Ascending aorta (tissue), 2 donors: ENCODE results near the gene ANO7. TPM values are rescaled to one million over a fixed set of nuclear protein-coding genes. Genes with fewer than 3 reads are reported as not detected.

ENCODE experiments used
- DNase-seq, 2 donors: peaks; one replicate each; pipeline ENCODE4 v3.0.0-alpha.2; 2019; ENCODE audit warnings: low spot score in 2 of 2
- H3K27ac ChIP-seq, 2 donors: fragments of 200-600 bp; sonication (generic); one replicate each; pipeline ENCODE4 v1.5.1; 2016 to 2017; ENCODE audit warnings: mild to moderate bottlenecking in 1 of 2
- H3K27me3 ChIP-seq: fragments of 200-600 bp; sonication (generic); one replicate; pipeline ENCODE4 v1.5.1; 2017
- H3K36me3 ChIP-seq, 2 donors: fragments of 200-600 bp; sonication (generic); one replicate each; pipeline ENCODE4 v1.5.1; 2016
- H3K4me1 ChIP-seq, 2 donors: fragments of 200-600 bp; sonication (generic); one replicate each; pipeline ENCODE4 v1.5.1; 2016 to 2017; ENCODE audit warnings: mild to moderate bottlenecking in 1 of 2
- H3K4me3 ChIP-seq, 2 donors: fragments of 200-600 bp; sonication (generic); one replicate each; pipeline ENCODE4 v1.5.1; 2016 to 2017; ENCODE audit warnings: mild to moderate bottlenecking in 1 of 2
- H3K9me3 ChIP-seq, 2 donors: fragments of 200-600 bp; sonication (generic); one replicate each; pipeline ENCODE4 v1.5.1; 2016
- intact Hi-C: fragments of 100-400 bp; cut with DNase I; formaldehyde crosslinking; loops from one replicate; pipeline ENCODE4 v1.15.1; 2023
- total RNA-seq: library from RNA; depleted of rRNA; stranded (reverse); fragments of >200 nt; gene quantifications from one replicate; pipeline ENCODE4 v1.1.0, GENCODE V29; 2016
- TF ChIP-seq, protein P1 (sequence below), 3 experiments: fragments of 200-600 bp in 2 of 3; fragments of 450-650 bp in 1 of 3; sonication (generic) in 2 of 3; IDR thresholded peaks; one replicate each; pipeline ENCODE4 v1.5.1; 2016 to 2019; ENCODE audit warnings: antibody characterized with exemption in 3 of 3, mild to moderate bottlenecking in 1 of 3, moderate library complexity in 1 of 3

Gene ANO7
- total RNA-seq, 1 donor from 2014 or later, result 0.43 TPM

DNA sequence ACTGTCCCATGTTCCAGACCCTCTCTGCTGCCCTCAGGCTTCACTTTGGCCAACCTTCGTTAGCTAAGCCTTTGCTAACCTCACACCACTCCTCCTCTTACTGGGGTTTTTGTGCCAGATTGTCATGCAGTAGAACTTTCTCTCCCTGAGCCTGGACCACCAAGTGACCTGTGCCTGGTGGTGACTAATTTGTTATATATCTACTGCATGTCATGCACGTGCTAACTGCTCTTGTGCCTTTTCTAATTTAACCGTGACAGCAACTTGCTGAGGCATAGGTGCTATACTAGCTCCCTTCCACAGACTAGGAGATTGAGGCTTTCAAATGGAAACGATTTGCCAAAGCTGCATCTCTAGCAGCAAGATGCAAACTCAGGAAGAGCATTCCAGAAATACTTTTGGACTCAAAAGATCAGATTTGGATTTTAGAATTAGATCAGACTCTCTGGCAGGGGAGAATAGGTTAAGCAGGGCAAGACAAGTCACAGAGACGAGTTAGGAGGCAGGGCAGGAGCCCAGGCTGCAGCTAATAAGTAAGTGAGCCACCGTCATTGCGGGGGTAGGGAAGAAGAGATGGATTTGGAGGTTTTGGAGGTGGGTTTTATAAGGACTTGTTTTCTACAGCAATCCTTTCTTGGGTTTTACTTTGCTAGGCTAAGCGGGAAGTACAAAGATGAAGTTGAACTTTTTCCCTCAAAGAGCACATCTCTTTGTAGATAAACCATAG is 36.4 kb upstream of the ANO7 start:
- no peak overlapping the region for H3K4me3 ChIP-seq
- no peaks in the 10 kb centered on the region for H3K27me3 ChIP-seq
- H3K27ac ChIP-seq, result no peak overlapping the region
- no peak for DNase-seq
- peaks cover 3 to 15% of the 10 kb centered on the region in 2 donors for H3K36me3 ChIP-seq
- TF ChIP-seq, protein P1, sequence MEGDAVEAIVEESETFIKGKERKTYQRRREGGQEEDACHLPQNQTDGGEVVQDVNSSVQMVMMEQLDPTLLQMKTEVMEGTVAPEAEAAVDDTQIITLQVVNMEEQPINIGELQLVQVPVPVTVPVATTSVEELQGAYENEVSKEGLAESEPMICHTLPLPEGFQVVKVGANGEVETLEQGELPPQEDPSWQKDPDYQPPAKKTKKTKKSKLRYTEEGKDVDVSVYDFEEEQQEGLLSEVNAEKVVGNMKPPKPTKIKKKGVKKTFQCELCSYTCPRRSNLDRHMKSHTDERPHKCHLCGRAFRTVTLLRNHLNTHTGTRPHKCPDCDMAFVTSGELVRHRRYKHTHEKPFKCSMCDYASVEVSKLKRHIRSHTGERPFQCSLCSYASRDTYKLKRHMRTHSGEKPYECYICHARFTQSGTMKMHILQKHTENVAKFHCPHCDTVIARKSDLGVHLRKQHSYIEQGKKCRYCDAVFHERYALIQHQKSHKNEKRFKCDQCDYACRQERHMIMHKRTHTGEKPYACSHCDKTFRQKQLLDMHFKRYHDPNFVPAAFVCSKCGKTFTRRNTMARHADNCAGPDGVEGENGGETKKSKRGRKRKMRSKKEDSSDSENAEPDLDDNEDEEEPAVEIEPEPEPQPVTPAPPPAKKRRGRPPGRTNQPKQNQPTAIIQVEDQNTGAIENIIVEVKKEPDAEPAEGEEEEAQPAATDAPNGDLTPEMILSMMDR (IDR thresholded peaks at IDR 0.05), result no peak
- intact Hi-C loops, result loop anchor here (2.0 to 5.0 kb wide), 5 partner anchors 50 to 301 kb away; partner anchors contain the start of genes MTERF4 and SNED1
- H3K9me3 ChIP-seq, result no peaks in the 10 kb centered on the region
- H3K4me1 ChIP-seq, result peaks cover 0 to 15% of the 10 kb centered on the region in 2 donors

- Histone ChIP-seq H3K4me3 (no peak overlapping the region), H3K27me3 (no peaks in the 10 kb centered on the region), H3K36me3 (peaks cover 15 to 26% of the 10 kb centered on the region in 2 donors), H3K9me3 (no peaks in the 10 kb centered on the region), H3K27ac (no peak overlapping the region), H3K4me1 (peaks cover 0 to 12% of the 10 kb centered on the region in 2 donors)
- DNase-seq, result no peak
- intact Hi-C loops, result loop anchor here (5.0 kb wide), 1 partner anchor 51 kb away; the partner anchor contains the start of gene MTERF4
- TF ChIP-seq, protein P1 (IDR thresholded peaks at IDR 0.05), result no peak
These were observed 34.9 kb upstream of the ANO7 start for GRCh38 chr2:241153616-241154015.

DNA sequence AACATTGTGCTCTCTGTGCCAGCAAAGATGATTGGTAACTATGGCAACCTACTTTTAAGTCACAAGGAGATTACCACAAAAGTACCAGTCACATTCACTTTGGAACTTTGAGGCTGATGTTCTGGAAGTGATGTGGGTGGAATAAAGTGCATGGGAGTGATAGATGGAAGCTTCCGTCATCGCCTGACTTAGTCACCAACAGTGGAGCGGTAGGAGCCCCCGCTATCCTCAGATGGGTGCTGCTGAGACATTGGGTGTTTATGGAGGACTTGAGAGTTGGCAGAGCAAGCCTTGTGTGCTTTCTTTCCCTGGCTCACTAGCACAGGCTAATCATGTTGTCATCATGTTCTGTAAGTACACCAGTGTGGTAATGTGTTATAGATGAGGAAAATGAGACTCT is 33.6 kb upstream of the ANO7 start:
- Histone ChIP-seq H3K36me3 (peaks cover 24 to 38% of the 10 kb centered on the region in 2 donors), H3K4me3 (no peak overlapping the region), H3K27me3 (no peaks in the 10 kb centered on the region), H3K9me3 (no peaks in the 10 kb centered on the region), H3K4me1 (peaks cover 0 to 8% of the 10 kb centered on the region in 2 donors), H3K27ac (no peak overlapping the region)
- intact Hi-C loops, result loop anchor here (5.0 kb wide), 1 partner anchor 53 kb away; the partner anchor contains the start of gene MTERF4
- DNase-seq, result no peak
- TF ChIP-seq, protein P1 (IDR thresholded peaks at IDR 0.05), result no peak

GRCh38 chr2:241155936-241156335 is 32.5 kb upstream of the ANO7 start:
- intact Hi-C loops, result no loop called here
- H3K27me3 ChIP-seq, result no peaks in the 10 kb centered on the region
- H3K4me3 ChIP-seq, result no peak overlapping the region
- H3K4me1 ChIP-seq, result peaks cover 0 to 8% of the 10 kb centered on the region in 2 donors
- H3K36me3 ChIP-seq, result peaks cover 24 to 45% of the 10 kb centered on the region in 2 donors
- H3K9me3 ChIP-seq, result no peaks in the 10 kb centered on the region
- TF ChIP-seq, protein P1 (IDR thresholded peaks at IDR 0.05), result no peak
- DNase-seq, result no peak
- H3K27ac ChIP-seq, result no peak overlapping the region

DNA sequence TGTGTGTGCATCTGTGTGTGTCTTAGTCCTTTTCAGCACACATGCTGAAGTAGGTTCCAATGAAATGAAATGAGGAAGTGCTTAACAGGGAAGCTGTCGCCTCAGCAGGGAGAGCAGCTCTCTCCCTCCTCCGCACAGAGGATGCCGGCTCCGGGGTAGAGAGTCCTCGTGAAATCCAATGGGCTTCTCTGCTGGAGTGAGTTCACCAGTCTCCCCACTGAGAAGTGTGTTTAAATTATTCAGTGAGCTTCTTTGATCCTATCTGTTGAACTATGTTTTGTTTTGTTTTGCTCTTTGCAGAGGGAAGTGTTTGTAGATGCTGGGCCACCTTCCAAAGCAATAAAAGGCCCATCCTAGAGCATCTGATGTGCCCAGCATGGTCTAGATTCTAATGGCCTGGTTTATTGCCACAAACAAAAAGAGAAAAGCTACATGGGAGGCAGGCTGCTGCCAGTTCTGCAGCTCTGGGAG is 31.5 kb upstream of the ANO7 start:
- DNase-seq, result no peak
- H3K36me3 ChIP-seq, result peaks cover 24 to 45% of the 10 kb centered on the region in 2 donors
- no peaks in the 10 kb centered on the region for H3K27me3 ChIP-seq
- no peak overlapping the region for H3K27ac ChIP-seq
- TF ChIP-seq, protein P1 (IDR thresholded peaks at IDR 0.05), result no peak
- intact Hi-C loops, result no loop called here
- no peaks in the 10 kb centered on the region for H3K9me3 ChIP-seq
- H3K4me1 ChIP-seq, result peaks cover 0 to 5% of the 10 kb centered on the region in 2 donors
- H3K4me3 ChIP-seq, result no peak overlapping the region
